RCC 7860 (cell line): ENCODE measurements around the gene CCN5.

Source experiments
- DNase-seq: peaks from one replicate; pipeline ENCODE4 v3.0.0-alpha.2; 2015; ENCODE audit warnings: low spot score
- FAIRE-seq: peaks from 2 replicates; lab custom pipeline; 2012; peaks lifted over from hg19 to GRCh38; lab: Jason Lieb, UNC

Gene CCN5

DNA sequence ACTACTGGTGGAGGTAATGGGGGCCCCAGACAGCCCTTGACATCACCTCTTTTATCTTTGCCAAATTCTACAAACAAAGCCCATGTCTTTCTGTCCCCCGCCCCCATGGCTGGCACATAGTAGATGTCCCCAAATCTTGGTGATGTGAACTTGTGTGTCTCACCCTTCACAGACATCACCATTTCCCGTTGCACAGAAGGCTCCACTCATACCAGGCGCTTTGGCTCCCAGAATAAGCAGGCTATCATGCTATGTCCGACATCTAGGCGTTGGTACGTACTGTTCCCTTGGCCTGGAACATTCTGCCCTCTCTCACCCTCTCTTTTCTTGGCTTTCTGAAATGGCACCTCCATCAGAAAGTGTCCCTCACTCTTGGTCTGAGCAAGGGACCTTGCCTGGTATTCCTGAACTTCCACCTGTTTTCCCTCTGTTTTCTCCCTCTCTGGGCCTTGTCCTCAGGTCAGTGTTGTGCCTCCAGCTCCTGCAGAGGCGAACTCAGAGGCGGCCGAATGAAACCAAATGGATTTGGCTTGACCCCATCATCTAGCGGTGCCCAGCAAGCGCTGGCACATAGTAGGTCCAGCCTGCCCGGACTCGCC, 968 bp upstream of the CCN5 start:
- FAIRE-seq (no peak), DNase-seq (no peak)

DNA sequence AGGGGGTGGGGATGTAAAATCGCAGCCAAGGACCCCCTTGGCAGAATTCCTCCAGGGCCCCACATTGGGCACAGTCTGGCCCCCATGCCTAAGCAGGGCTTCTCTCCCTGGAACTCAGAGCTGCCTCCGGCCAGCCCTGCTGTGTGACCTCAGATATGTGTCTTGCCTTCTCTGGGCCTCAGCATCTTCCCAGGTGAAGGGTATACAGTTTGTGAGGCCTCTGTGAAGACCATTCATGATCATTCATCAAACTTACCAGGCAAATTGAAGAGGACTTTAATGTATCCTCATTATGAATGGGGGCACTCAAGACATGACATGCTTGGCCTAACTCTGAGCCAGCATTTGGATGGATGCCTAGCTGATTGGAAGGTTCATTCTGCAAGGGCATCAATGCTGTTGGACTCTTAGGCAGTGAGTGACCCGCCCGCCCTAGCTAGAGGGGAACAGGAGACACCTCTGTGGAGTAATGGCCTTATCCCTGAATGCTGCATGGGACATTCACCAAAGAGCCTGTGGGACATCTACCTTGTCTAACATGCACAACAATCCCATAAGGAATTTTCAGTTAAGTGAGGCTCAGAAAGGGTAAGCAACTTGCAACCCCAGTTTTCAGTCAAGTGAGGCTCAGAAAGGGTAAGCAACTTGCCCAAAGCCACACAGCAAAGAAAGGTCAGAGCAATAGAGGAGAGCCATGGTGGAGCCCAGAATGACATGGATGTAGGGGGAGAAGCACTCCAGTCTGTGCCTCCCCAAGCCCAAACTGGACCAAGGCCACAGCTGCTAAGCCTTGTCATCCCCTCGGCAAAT, 535 bp downstream of the CCN5 start:
- no peak for FAIRE-seq
- DNase-seq, result no peak

DNA sequence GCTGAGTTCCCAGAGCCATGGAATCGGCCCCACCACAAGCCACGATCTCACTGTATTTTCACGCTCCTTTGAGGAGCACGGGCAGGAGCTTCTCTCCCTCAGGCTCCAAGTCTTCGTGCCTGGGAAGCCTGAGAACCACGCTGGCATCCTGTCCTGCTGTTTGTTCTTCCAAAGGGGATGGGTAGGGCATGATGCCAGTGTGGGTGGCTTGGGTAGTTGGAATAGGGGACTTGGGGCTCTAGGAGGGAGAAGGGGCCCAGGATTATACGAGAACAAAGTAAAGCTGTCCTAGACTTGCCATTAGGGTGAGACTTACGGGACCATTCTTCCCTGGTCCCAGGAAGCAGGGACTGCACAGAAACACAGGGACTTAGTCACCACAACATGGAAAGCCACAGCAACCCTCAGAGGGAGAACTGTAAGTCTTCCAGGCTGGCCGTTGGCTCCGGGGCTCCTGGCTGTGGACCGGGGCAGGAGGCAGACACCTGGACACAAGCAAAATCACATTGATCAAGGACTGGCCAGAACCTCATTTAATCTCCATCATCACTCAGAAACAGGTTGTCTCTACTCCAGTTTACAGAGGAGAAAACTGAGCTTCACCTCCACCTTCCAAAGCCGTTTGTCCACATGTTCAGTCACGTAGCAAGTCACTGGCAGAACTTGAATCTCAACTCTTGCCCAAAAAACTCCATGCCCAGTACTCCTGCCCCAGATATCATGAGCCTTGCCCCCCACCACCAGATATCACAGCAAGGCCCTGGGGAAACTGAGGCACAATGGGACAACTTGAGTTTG, 1.3 kb downstream of the CCN5 start:
- FAIRE-seq (no peak), DNase-seq (no peak)

DNA sequence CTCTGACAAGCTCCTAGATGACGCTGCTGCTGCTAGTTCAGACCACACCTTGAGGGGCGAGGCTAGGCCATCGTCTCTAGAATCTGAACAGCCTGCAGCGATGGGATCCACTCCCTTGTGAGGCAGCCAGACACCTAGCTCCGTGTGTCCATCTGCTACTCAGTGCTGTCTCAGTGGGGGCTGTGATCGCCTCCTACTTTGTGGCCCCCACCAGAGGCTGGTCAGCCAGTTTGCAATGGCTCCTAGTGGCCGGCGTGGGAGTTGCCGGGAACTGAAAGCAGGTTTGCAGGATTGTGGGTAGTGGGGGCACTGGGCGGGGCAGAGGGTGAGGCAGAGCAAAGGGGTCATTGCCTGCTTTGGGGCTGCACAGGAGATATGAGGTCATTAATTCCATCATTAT, 2.8 kb downstream of the CCN5 start:
- DNase-seq (no peak), FAIRE-seq (no peak)

DNA sequence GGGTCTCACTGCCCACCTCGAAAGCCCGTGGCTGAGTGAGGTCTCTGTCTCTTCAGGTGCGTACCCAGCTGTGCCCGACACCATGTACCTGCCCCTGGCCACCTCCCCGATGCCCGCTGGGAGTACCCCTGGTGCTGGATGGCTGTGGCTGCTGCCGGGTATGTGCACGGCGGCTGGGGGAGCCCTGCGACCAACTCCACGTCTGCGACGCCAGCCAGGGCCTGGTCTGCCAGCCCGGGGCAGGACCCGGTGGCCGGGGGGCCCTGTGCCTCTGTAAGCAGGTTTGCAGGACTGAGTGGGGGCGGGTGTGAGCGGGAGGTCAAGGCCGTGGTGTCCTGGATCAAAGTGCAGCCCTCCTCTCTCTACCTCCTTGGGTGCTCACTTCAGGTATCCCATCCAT, 4.7 kb downstream of the CCN5 start:
- FAIRE-seq, result no peak

DNA sequence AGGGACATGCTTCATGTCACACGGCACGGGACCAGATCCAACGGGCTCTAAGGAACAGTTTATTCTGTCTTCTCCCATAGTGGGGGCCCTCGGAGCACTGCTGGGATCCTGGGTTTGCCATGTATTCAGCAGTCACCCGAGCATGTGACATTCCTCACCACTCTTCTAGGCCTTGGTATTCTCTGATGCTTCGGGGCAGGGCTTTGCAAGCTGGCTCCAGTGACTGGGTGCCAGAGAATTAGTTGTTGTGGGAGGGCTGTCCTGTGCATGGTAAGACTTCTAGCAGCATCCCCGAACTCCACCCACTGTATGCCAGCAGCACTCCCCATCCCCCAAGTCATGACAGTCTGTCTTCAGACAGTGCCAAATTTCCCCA, 5.4 kb downstream of the CCN5 start:
- FAIRE-seq (peak; percentile 88), DNase-seq (peak; percentile 94)

More for the DNA sequence above, 4.7 kb downstream of the CCN5 start:
- no peak for DNase-seq

DNA sequence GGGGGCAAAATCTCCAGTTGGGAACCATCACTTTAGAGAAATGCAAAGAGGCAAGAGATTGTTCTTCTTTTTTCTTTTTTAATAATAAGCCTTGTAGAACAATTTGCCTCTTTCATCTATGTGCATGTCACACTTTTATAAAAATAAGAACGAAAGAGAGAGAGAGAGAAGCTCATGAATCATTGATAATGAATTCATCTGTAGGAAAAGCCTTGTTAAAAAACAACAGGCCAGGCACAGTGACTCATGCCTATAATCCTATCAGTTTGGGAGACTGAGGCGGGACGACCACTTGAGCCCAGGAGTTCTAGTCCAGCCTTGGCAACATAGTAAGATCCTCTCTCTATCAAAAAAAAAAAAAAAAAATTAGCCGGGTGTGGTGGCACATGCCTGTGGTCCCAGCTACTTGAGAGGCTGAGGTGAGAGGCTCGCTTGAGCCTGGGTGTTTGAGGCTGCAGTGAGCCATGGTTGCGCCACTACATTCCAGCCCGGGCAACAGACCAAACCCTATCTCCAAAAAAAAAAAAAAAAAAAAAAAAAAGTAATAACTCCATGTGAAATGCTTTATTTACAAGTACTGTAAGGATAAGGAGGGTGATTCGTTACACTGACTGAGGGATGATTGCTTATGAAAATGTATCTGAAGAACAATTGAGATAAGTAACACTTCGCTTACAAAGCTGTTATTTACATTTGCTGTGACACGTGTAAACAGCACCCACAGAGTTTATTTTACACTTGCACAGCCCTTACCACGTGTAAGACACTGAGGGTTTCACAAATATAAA, 6.0 kb downstream of the CCN5 start:
- FAIRE-seq (no peak), DNase-seq (peak; percentile 80)

DNA sequence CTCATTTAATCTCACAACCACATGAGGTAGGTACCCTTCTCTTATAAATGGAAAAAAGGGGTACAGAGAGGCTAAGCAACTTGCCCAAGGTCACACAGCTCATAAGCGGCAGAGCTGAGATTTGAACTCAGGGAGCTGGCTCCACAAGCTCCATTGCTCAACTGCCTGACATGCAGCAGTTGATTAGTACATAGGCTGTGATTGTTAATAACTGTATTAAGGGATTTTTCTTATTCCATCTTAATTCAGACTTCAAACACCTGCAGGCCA, 6.6 kb downstream of the CCN5 start:
- DNase-seq (no peak), FAIRE-seq (no peak)

DNA sequence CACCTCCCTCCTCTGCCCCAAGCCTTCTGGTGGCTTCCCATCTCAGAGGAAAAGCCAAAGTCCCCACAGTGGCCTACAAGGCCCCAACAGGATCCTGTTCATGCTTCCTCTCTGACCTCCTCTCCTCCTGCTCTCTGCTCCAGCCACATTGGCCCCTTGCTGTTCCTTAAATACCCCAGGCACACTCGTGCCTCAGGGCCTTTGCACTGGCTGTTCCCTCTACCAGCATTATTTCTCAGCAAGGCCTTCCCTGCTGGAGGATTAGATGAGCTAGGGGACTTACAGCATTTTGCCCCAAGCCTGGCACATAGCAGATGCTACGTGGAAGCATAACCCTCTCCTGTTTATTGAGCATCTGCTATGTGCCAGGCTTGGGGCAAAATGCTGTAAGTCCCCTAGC, 7.8 kb downstream of the CCN5 start:
- FAIRE-seq (no peak), DNase-seq (no peak)

DNA sequence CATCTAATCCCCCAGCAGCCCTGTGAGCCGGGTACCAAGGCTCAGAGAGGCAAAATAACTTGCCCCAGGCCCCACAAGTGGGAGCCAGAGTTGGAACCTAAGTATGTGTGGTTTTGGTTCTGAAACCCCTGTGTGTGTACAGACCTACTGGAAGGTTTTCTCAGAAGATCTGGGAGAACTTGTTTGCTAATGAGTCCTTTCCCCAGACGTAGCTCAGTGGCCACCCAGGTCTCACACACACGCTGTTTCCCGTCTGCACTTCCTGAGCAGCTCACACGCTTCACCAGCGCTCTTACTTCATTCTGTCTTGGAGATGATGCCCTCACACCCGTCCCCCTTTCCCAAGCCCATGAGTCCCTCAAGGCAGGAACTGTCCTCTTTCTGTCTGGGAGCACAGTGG, 8.2 kb downstream of the CCN5 start:
- DNase-seq (no peak), FAIRE-seq (no peak)

DNA sequence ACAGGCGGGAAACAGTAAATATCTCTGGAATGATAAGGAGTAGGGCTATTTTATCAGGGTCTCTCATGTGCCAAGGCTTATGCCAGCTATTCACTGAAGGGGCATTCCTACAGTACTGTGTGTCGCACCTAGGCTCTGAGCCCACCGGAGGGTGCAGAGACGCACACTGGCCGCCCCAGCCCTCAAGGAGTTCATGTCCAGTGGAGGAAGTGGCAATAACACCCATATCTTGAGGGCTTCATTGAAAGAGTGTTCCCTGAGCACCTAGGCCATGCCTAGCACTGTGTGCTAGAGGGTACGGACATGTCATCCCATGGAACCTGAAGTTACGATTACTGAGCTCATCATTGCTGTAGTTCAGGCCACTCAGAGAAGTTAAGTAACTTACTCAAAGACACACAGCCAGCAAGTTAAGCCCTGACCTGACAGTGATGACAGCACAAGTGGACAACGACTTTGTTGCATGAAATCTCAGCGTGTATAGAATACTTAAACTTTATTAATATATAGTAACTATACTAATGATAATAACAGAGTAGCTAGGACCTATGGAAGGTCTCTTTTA, 8.7 kb downstream of the CCN5 start:
- FAIRE-seq (no peak), DNase-seq (no peak)

DNA sequence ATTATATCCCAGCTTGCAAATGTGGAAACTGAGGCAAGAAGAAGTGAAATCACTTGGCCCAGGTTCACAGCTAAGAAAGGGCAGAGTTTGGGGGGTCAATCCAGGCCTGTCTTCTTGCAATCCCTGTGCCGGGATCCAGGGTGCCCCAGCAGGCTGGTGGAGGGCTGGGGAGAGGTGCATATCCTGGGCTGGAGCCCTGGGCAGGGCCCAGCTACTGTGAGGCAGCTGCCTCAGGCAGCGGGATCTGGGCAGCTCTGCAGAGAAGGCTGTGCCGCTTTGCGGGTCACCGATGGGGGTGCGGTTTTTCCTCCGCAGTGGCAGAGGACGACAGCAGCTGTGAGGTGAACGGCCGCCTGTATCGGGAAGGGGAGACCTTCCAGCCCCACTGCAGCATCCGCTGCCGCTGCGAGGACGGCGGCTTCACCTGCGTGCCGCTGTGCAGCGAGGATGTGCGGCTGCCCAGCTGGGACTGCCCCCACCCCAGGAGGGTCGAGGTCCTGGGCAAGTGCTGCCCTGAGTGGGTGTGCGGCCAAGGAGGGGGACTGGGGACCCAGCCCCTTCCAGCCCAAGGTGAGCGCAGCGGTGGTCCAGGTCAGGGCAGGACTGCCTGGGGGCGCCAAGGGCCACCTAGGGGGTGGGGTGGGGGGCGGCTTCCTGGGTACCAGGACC, 9.4 kb downstream of the CCN5 start:
- DNase-seq, result no peak
- no peak for FAIRE-seq

DNA sequence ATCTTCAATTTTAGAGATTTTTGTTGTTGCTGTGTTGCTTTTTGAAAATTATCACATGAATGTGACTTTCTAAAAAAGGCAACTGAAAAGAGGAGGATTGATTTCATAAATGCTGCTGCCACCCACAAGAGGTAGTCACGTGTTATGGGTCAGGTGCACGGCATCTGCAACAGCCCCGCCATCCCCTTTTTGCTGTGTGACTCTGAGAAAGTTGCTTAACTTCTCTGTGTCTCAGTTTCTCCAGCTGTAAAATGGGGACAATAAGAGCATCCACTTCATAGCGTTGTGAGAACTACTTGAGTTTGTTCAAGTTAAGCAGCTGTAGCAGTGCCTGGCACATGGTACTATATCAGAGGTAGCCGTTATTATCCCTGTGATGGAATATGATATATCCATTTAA, 10.7 kb downstream of the CCN5 start:
- no peak for DNase-seq
- no peak for FAIRE-seq

DNA sequence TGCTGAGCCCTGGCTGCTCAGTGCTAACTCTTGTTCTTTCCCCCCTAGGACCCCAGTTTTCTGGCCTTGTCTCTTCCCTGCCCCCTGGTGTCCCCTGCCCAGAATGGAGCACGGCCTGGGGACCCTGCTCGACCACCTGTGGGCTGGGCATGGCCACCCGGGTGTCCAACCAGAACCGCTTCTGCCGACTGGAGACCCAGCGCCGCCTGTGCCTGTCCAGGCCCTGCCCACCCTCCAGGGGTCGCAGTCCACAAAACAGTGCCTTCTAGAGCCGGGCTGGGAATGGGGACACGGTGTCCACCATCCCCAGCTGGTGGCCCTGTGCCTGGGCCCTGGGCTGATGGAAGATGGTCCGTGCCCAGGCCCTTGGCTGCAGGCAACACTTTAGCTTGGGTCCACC, 11.9 kb downstream of the CCN5 start:
- DNase-seq (no peak), FAIRE-seq (no peak)

DNA sequence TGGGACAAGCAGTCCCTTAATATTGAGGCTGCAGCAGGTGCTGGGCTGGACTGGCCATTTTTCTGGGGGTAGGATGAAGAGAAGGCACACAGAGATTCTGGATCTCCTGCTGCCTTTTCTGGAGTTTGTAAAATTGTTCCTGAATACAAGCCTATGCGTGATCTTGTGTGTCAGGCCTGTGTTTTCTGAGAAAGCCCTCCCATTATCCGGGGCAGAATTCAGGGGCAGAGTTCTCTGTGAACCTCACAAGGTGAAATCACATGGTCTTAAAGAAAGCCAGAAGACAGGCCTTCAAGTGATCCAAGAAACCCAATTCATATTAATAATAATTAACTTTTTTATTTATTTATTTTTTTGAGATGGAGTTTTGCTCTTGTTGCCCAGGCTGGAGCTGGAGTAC, 12.5 kb downstream of the CCN5 start:
- no peak for DNase-seq
- no peak for FAIRE-seq

DNA sequence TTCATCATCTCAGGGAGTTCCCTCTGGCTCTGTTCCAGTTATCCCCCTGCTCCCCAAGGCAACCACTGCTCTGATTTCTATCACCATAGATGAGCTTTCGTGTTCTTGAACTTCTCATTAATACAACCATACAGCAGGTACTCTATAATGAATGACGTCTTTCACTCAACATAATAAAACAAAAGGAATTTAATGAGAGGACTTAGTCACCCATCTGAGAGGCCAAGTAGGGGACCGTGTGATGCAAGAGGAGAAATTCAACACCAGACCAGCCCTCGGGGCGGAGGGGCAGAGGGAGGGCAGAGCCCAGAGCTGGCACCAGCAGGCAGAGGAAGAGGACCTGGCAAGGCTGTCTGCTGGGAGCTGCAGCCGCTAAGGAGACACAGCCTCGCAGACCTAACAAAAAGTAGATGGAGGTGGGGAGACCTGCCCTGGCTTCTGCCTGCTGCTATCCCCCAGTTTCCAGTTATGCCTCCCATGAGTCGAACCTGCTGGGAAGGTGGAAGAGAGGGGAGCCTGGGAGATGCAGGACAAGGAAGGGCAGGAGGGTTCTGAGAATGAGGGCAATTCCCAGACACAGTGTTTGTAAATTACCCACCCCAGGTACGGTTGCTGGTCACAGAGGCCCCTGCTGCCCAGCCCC, 13.8 kb downstream of the CCN5 start:
- peak; percentile 93 for FAIRE-seq
- DNase-seq, result peak; percentile 89

DNA sequence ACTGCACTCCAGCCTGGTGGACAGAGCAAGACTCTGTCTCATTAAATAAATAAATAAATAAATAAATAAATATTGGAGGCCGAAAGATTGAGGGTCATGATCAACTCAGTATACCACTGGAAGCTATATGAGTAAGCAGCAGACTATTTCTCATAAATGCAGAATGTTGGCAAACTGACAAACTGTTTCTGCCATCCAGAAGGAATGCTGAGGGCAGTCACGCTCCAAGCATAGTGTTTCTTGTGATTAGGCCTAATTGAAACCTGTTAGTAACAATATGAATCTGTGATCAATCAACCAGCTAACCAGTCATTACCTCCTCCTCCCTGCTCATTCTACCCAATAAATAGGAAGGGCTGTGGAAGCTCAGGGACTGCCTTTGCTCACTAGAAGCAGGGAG, 15.3 kb downstream of the CCN5 start:
- peak; percentile 92 for DNase-seq
- FAIRE-seq, result peak; percentile 86

DNA sequence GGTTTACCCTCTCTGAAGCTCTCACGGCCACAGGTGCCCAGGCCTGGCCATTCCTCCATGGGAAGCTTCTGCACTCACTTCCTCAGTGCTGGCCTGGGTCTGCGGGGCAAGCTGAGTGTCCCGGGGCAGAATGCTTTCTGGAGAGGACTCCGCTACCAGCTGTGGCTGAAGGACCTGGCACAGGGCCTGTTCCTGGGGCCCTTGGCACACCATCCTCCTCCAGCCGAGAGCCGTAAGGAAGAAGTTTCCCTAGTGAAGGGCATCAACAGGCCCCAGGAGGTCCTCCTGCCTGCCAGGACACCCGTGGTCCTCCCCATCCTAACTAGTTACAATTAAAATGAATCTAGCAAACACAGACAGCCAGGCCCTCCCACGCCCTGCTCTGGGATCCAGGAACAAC, 16.5 kb downstream of the CCN5 start:
- FAIRE-seq (no peak), DNase-seq (no peak)

DNA sequence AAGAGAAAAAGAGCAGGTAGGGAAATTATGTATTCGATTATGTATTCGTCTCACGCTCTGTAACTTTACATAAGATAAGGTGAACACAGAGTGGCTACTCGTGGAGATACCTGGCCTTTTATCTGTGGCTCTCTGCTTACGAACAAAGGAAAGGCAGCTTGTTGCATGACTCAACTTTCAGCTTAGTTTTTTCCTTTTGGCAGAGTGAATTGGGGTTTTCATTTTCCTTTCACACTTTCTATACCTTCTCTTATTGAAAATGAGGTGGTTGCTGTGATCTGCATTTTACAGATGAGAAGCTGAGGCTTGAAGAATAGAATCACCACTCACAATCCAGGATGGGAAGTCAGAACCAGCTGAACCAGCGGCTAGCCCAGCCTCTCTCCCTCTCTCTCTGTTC, 17.2 kb downstream of the CCN5 start:
- FAIRE-seq, result no peak
- no peak for DNase-seq
